RWPE2 (cell line): ENCODE data around the gene DGCR2.

ENCODE experiments used
- ATAC-seq: fragments of 200-7000 bp; cut with Tn5 transposase; 3 replicates; pipeline ENCODE4 v1.9.1; 2021; ENCODE audit warnings: low read depth
- DNase-seq: peaks from one replicate; pipeline ENCODE4 v3.0.0-alpha.2; 2020; ENCODE audit warnings: low spot score
- H3K27ac ChIP-seq: fragments of 450-650 bp; 2 replicates; pipeline ENCODE4 v1.5.1; 2017; ENCODE audit warnings: mild to moderate bottlenecking; ENCODE audit not compliant: poor library complexity, severe bottlenecking
- H3K27me3 ChIP-seq: fragments of 250-450 bp; sonication (Bioruptor Pico); 2 replicates; pipeline ENCODE4 v1.5.1; 2021; ENCODE audit warnings: mild to moderate bottlenecking, moderate library complexity; ENCODE audit not compliant: insufficient read depth, poor library complexity, severe bottlenecking
- H3K36me3 ChIP-seq: fragments of 250-450 bp; sonication (Bioruptor Pico); 2 replicates; pipeline ENCODE4 v1.5.1; 2020; ENCODE audit warnings: low read depth, mild to moderate bottlenecking, moderate library complexity
- H3K4me1 ChIP-seq: fragments of 250-450 bp; sonication (Bioruptor Pico); 2 replicates; pipeline ENCODE4 v1.5.1; 2021; ENCODE audit warnings: mild to moderate bottlenecking, moderate library complexity; ENCODE audit not compliant: insufficient read depth, poor library complexity, severe bottlenecking
- H3K4me3 ChIP-seq: fragments of 250-450 bp; sonication (Bioruptor Pico); 2 replicates; pipeline ENCODE4 v1.5.1; 2021; ENCODE audit warnings: mild to moderate bottlenecking, moderate library complexity; ENCODE audit not compliant: severe bottlenecking
- H3K9me3 ChIP-seq: fragments of 250-450 bp; sonication (Bioruptor Pico); 2 replicates; pipeline ENCODE4 v1.5.1; 2021; ENCODE audit warnings: mild to moderate bottlenecking, moderate library complexity; ENCODE audit not compliant: severe bottlenecking
- TF ChIP-seq, protein P1 (sequence below): fragments of 450-650 bp; IDR thresholded peaks from one replicate; pipeline ENCODE4 v1.5.1; 2017; ENCODE audit warnings: mild to moderate bottlenecking, moderate library complexity; ENCODE audit not compliant: poor library complexity, severe bottlenecking

DGCR2 gene

DNA sequence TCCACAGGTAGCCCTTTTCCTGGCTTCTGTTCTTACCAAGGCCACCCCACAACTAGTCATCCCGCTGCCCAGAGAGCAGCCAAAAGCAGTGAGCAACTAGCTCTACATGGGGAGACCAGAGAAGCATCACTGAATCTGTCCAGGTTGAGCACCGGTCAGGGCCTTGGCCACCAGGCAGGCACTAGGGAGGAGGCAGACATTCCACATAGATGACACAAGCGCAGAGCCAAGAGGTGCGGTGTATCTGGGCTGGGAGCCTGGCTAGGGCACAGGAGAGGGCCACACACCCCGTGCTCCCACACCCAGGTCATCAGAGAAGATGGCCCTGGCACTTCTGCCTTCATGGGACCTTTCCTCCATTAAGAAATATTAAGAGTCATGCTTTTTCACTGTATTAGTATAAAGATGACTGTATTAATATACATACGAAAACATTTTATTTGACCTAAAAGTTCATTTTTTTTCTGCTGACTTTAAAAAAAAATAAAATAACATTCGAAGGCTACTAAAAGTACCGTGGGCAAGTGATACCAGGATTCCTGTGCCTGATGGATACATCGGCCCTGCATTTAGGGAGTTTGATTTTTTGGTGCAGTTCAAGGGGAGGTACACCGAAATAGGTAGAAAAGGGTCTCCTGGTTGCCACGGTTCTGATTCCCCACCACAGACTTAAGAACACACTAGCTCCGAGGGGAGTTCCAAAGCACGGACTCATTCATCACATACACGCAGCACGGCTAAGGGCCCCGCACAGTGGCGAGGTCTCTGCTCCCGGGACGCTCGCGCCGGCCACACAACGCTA lies 1.2 kb downstream of the DGCR2 start:
- Histone ChIP-seq H3K36me3 (peaks cover 7% of the 10 kb centered on the region), H3K9me3 (no peaks in the 10 kb centered on the region), H3K4me3 (peak overlapping the region; percentile 73), H3K27me3 (no peaks in the 10 kb centered on the region), H3K27ac (peak overlapping the region; percentile 47), H3K4me1 (peaks cover 4% of the 10 kb centered on the region)
- ATAC-seq (peak; percentile 75), DNase-seq (no peak)
- TF ChIP-seq, protein P1, sequence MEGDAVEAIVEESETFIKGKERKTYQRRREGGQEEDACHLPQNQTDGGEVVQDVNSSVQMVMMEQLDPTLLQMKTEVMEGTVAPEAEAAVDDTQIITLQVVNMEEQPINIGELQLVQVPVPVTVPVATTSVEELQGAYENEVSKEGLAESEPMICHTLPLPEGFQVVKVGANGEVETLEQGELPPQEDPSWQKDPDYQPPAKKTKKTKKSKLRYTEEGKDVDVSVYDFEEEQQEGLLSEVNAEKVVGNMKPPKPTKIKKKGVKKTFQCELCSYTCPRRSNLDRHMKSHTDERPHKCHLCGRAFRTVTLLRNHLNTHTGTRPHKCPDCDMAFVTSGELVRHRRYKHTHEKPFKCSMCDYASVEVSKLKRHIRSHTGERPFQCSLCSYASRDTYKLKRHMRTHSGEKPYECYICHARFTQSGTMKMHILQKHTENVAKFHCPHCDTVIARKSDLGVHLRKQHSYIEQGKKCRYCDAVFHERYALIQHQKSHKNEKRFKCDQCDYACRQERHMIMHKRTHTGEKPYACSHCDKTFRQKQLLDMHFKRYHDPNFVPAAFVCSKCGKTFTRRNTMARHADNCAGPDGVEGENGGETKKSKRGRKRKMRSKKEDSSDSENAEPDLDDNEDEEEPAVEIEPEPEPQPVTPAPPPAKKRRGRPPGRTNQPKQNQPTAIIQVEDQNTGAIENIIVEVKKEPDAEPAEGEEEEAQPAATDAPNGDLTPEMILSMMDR = no peak

DNA sequence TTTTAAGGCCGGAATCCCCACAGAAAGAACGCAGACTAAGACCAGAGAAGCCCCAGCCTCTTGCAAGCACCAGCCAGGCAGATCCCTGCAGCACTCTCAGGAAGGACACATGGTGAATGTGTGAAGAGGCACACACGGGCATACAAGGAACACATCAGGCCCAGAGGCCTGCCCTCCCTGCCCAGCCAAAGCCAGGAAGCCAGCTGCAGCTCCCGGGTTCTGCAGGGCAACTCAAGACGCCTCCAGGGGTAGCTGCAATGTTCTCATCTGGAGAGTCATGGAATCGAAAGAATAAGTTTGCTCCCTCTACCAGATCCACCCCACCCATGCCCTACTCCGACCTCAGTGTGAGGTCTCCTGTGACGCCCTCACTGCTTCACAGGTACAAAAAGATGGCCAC lies 2.3 kb downstream of the DGCR2 start:
- TF ChIP-seq, protein P1 = no peak
- H3K9me3 ChIP-seq = no peaks in the 10 kb centered on the region
- DNase-seq (no peak), ATAC-seq (no peak)
- no peak overlapping the region for H3K4me3 ChIP-seq
- H3K27ac ChIP-seq = no peak overlapping the region
- peaks cover 4% of the 10 kb centered on the region for H3K4me1 ChIP-seq
- peaks cover 7% of the 10 kb centered on the region for H3K36me3 ChIP-seq
- H3K27me3 ChIP-seq = no peaks in the 10 kb centered on the region

DNA sequence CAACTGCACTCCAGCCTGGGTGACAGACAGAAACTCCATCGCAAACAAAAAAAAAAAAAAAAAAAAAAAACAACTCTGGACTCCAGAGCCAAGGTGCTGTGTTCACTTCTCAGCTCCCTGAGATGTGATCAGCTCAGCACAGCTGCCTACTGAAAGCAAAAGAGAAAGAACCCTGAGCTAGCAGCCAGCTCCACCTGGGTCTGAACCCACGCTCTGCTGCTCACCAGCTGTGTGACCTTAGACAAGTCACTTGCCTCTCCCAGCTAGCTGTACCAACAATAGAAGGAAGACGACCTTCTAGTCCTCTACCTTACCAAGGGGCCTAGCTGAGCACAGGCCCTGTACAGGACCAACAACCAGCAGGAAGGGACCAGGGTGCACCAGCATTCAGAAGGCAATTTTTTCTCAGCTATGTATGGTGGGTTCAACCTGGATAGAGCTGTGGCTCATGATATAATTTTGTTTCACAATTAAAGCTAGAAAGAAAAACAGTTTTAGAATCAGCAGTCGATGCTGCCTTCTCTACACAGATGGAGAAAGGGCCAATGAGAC lies 3.8 kb downstream of the DGCR2 start:
- Histone ChIP-seq H3K27me3 (no peaks in the 10 kb centered on the region), H3K4me1 (peaks cover 4% of the 10 kb centered on the region), H3K36me3 (peaks cover 7% of the 10 kb centered on the region), H3K9me3 (no peaks in the 10 kb centered on the region), H3K27ac (no peak overlapping the region), H3K4me3 (no peak overlapping the region)
- no peak for DNase-seq
- TF ChIP-seq, protein P1 = no peak
- ATAC-seq = no peak

DNA sequence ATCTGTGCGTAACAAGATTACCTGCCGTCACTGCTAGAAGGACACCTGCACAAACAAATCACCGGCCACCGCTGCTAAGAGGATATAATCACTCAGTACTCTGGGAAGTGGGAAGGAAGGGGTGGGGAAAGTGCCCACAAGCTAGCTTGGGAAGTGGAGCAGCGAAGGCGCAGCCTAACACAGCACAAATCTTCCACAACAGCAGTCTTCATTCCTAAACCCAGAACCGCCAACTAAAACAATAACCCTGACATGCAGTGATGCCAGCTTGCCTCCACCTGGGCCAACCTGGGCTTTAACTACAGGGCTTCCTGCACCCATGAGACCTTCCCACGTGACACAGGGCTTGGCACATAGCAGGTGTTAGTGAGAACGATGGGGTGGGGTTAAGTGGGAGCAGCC lies 5.1 kb downstream of the DGCR2 start:
- DNase-seq (no peak), ATAC-seq (no peak)
- TF ChIP-seq, protein P1 = no peak
- Histone ChIP-seq H3K4me3 (no peak overlapping the region), H3K36me3 (peaks cover 7% of the 10 kb centered on the region), H3K4me1 (peaks cover 4% of the 10 kb centered on the region), H3K9me3 (no peaks in the 10 kb centered on the region), H3K27ac (no peak overlapping the region), H3K27me3 (no peaks in the 10 kb centered on the region)

DNA sequence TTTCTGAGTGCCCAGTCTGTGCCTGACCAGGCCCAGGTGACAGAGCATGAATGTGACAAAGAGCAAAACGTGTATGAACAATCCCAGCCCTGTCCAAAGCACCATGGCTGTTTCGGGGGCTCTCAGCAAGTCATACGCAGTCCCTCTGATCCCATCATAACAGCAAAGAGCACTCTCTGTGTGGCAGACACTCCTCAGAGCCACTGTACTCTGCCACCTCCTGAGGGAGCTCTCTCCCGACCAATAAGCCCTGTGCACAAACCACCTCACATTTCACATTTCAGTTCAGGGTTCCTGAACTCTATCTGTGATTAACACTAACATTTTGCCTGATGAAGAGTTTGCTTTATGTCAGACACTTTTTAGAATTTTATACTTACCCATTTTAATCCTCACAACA lies 6.6 kb downstream of the DGCR2 start:
- ATAC-seq (no peak), DNase-seq (no peak)
- H3K27ac ChIP-seq = no peak overlapping the region
- H3K27me3 ChIP-seq = no peaks in the 10 kb centered on the region
- no peak overlapping the region for H3K4me3 ChIP-seq
- TF ChIP-seq, protein P1 = peak; percentile 8
- no peaks in the 10 kb centered on the region for H3K9me3 ChIP-seq
- peaks cover 2% of the 10 kb centered on the region for H3K4me1 ChIP-seq
- peaks cover 7% of the 10 kb centered on the region for H3K36me3 ChIP-seq
